ENCODE measurements around the gene PSMF1. TPM values are rescaled to one million over a fixed set of nuclear protein-coding genes. Genes with fewer than 3 reads are reported as not detected.

PSMF1 gene
- total RNA-seq, 1 donor from 2014 or later, result 110 TPM

DNA sequence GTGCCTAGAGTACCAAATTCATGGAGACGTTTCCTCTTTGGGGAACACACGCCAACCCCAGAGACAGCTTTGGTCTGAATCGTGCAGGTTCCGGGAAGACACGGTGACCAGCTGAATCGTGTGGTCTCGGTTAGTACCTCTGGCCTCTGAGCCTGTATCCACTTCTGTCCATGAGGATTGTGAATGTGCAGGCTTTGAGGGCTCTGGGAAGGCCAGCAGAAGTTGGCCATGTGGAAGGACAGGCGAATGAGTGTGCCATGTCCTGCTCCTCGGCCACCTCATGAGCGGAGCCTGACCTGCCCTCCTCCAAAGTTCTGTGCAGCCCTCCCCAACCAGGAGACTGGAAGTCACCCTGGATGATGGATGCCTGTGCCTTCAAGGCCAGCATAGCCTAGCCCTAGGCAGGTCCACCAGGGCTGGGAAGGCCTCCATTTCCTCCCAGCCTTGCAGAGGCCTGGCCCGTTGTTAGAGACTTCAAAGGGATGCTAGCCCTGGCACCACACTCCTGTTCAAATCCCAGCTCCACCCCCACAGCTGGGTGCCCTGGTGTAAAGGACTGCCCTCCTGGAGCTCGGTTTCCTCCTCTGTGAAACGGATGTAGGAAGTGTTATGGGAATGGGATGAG is 68.1 kb downstream of the PSMF1 start:
- Mint-ChIP-seq H3K27ac (ENCODE audit: unreplicated experiment) (no peak overlapping the region), H3K4me1 (ENCODE audit: low read depth) (peaks cover 10% of the 10 kb centered on the region), H3K4me3 (ENCODE audit: unreplicated experiment) (peak overlapping the region; percentile 63), H3K36me3 (ENCODE audit: low read depth) (no peaks in the 10 kb centered on the region), H3K27me3 (ENCODE audit: low read depth) (peaks cover 50% of the 10 kb centered on the region), H3K9me3 (ENCODE audit: low read depth) (no peaks in the 10 kb centered on the region)
- TF ChIP-seq, protein P1, sequence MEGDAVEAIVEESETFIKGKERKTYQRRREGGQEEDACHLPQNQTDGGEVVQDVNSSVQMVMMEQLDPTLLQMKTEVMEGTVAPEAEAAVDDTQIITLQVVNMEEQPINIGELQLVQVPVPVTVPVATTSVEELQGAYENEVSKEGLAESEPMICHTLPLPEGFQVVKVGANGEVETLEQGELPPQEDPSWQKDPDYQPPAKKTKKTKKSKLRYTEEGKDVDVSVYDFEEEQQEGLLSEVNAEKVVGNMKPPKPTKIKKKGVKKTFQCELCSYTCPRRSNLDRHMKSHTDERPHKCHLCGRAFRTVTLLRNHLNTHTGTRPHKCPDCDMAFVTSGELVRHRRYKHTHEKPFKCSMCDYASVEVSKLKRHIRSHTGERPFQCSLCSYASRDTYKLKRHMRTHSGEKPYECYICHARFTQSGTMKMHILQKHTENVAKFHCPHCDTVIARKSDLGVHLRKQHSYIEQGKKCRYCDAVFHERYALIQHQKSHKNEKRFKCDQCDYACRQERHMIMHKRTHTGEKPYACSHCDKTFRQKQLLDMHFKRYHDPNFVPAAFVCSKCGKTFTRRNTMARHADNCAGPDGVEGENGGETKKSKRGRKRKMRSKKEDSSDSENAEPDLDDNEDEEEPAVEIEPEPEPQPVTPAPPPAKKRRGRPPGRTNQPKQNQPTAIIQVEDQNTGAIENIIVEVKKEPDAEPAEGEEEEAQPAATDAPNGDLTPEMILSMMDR (IDR thresholded peaks at IDR 0.05), result no peak
- no peak for DNase-seq (ENCODE audit: low spot score)

DNA sequence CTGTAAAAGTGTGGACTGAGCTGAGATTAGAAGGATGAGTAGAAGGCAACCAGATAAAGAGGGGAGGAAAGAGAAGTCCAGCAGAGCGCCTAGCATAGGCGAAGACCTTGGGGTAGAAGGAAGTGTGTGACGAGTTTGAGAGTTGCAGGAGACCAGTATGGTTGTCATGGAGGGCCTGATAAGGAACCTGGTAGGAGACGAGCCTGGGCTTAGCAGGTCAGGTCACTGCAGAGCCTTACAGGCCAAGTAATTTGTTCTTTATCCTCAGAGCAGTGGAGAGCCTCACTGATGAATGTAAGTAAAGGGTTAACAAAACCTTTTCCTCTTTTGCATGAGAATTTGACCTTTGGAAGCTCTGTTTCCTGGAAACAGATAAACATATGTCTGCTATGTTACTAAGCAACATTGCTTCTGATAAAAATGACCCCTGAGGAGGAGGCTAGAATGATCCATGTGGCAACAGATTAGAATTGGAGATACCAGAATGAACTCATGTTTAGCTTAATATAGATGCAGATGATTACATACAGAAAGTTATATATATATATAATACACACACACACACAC is 69.3 kb downstream of the PSMF1 start:
- DNase-seq (ENCODE audit: low spot score), result no peak
- H3K27ac Mint-ChIP-seq (ENCODE audit: unreplicated experiment), result no peak overlapping the region
- H3K27me3 Mint-ChIP-seq (ENCODE audit: low read depth), result peaks cover 52% of the 10 kb centered on the region
- no peak overlapping the region for H3K4me3 Mint-ChIP-seq (ENCODE audit: unreplicated experiment)
- no peaks in the 10 kb centered on the region for H3K9me3 Mint-ChIP-seq (ENCODE audit: low read depth)
- peaks cover 10% of the 10 kb centered on the region for H3K4me1 Mint-ChIP-seq (ENCODE audit: low read depth)
- TF ChIP-seq, protein P1 (IDR thresholded peaks at IDR 0.05), result no peak
- no peaks in the 10 kb centered on the region for H3K36me3 Mint-ChIP-seq (ENCODE audit: low read depth)

- peaks cover 52% of the 10 kb centered on the region for H3K27me3 Mint-ChIP-seq (ENCODE audit: low read depth)
- no peak overlapping the region for H3K27ac Mint-ChIP-seq (ENCODE audit: unreplicated experiment)
- H3K9me3 Mint-ChIP-seq (ENCODE audit: low read depth), result no peaks in the 10 kb centered on the region
- H3K4me3 Mint-ChIP-seq (ENCODE audit: unreplicated experiment), result no peak overlapping the region
- H3K4me1 Mint-ChIP-seq (ENCODE audit: low read depth), result peaks cover 10% of the 10 kb centered on the region
- H3K36me3 Mint-ChIP-seq (ENCODE audit: low read depth), result no peaks in the 10 kb centered on the region
- TF ChIP-seq, protein P1 (IDR thresholded peaks at IDR 0.05), result no peak
- DNase-seq (ENCODE audit: low spot score), result no peak
These were observed 69.9 kb downstream of the PSMF1 start for GRCh38 chr20:1188347-1188746.

- Mint-ChIP-seq H3K4me1 (ENCODE audit: low read depth) (peaks cover 3% of the 10 kb centered on the region), H3K27me3 (ENCODE audit: low read depth) (peaks cover 38% of the 10 kb centered on the region), H3K36me3 (ENCODE audit: low read depth) (no peaks in the 10 kb centered on the region), H3K4me3 (ENCODE audit: unreplicated experiment) (no peak overlapping the region), H3K27ac (ENCODE audit: unreplicated experiment) (no peak overlapping the region), H3K9me3 (ENCODE audit: low read depth) (no peaks in the 10 kb centered on the region)
- TF ChIP-seq, protein P1 (IDR thresholded peaks at IDR 0.05), result no peak
- DNase-seq (ENCODE audit: low spot score), result no peak
These were observed 71.4 kb downstream of the PSMF1 start for GRCh38 chr20:1189827-1190226.

- peaks cover 2% of the 10 kb centered on the region for H3K4me1 Mint-ChIP-seq (ENCODE audit: low read depth)
- peaks cover 41% of the 10 kb centered on the region for H3K27me3 Mint-ChIP-seq (ENCODE audit: low read depth)
- DNase-seq (ENCODE audit: low spot score), result no peak
- TF ChIP-seq, protein P1 (IDR thresholded peaks at IDR 0.05), result no peak
- no peaks in the 10 kb centered on the region for H3K9me3 Mint-ChIP-seq (ENCODE audit: low read depth)
- no peak overlapping the region for H3K4me3 Mint-ChIP-seq (ENCODE audit: unreplicated experiment)
- no peaks in the 10 kb centered on the region for H3K36me3 Mint-ChIP-seq (ENCODE audit: low read depth)
- no peak overlapping the region for H3K27ac Mint-ChIP-seq (ENCODE audit: unreplicated experiment)
These were observed 72.4 kb downstream of the PSMF1 start for GRCh38 chr20:1190847-1191246.
